ENCODE measurements around the gene NAA35.
"Not testable (repeated sequence)": the region's sequence is repeated elsewhere in the genome, so short reads cannot be mapped to it uniquely, and the experiment has no call there.

NAA35 gene

DNA sequence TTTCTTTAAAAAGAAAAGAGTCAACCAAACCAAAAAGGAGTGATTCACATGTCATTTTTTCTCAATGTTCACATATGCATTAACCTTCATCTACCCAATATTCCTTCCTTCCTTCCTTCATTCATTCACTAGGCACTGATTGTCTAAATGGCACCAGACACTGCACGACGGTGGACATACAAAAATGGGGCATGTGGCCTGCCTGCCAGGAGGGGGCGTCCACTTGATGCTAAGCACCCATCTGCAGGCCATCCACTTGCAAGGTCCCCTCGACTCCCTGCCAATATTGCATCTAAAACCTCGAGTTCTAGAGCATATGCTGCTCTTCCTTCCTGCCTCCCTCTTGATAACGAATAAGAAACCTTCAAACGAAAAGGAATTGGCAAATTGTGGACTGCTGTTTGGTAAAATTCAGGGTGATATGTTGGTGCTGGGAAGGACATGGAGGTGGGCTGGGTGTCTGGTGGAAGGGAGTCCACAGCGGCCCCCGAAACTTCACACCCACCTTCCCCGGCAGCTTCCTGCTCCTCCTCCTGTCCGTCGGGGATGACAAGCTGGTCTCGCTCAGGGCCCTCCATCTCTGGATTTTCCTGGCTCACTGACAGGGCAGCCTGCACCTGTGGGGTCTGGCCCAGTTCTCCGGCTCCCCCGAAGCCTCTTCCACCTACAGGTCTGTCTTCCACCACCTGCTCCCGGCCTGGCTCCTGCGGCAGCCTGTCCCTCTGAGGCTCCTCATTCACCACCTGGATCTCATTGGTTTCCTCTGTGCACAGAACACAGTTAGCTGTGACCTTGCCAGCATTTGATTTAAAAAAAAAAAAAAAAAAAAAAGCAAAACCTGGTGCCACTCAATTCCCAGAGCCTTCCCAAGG is 94.2 kb downstream of the NAA35 start:
- DNase-seq (ENCODE audit: low read depth in 2 of 2): no peak

DNA sequence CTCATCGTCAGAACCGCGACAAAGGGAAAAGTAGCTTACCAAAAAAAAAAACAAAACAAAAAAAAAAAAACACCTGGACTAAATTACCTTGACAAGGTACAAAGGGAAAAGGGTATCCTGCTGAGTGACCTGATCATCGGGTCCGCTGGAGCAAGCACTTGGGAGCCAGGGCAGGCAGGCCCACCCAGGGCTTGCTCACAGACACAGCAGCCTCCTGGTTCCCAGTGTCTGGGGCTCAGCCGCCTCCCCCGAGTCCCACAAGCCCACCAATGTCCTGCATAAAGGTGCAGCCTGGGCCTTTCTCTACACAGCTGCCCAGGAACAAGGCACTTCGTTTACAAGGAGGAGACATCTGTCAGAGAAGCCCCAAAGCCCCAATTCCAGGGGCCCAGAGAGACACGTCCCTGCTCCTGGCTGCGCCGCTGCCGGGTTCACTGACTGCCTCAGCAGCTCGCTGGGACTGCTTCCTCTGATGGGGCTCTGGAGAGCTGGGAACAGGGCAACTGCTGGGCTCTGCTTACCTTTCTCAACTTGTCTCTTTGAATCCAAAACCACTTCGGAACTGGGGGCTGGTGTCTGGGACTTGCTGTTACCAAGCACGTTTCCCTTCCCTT is 95.0 kb downstream of the NAA35 start:
- DNase-seq (ENCODE audit: low read depth in 2 of 2): no peak

DNA sequence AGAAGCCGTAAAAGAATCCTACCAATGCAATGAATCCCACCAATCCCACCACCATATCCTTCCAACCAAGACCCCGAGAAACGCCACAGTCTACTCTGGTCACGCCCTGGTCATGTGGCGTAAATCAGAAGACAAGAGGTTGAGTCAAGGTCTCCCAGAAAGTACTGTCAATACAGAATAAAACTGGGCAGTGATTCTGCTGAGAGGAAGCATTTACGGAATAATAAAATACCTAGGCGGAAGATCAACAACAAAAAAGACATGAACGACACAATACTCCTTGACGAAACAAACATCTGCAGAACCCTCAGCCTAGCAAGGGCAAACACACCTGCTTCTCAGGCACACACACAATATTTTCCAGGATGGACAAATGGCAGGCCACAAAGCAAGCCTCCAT is 95.6 kb downstream of the NAA35 start:
- DNase-seq (ENCODE audit: low read depth in 2 of 2): no peak

DNA sequence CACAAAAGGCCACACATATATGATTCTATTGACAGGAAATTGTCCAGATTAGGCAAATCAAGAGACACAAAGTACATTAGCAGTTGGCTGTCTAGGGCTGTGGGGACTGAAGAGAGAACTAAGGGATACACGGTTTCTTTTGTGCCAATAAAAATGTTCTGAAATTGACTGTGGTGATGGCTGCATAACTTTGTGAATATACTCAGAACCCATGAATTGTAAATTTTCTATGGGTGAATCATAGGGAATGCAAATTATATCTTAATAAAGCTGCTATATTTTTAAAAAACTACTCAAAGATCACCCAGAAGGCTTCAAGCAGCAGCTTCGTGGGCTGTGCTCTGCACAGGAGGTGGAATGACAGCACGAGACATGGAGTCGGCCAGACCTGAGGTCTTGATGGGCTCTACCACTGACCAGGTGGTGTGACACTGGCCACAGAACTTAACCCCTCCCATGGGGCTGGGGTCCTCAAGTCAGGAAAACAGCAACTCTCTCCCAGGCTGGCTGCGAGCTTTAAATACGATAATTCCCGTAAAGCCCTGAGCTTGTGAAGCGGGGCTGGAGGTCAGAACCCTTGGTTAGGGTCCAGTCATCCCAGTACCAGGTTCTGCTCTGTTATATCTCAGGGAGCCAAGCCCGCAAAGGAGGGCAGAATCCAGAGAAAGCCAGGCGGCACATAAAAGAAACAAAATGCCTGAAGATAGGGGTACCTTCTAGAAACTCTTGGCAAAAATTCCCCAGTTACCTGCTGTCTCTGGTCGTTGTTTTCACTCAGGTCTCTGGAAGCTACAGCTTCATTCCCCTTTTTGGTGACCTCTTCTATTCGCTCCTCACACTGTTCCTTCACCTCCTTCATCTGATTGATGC is 99.3 kb downstream of the NAA35 start:
- DNase-seq (ENCODE audit: low read depth in 2 of 2): no peak

DNA sequence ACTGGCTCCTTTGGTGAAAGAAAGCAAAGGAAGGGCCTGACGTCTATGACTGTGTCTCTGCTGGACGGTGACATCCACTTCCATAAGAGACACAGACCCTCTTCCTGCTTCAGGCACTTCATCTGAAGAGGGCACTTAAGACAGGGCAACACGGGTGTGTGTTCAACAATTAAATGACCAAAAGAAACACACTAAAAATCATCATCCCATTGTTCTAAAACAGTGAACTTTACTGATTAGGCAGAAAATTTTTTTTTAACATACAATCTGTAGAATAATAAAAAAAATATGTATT is 99.9 kb downstream of the NAA35 start:
- DNase-seq (ENCODE audit: low read depth in 2 of 2): no peak

DNA sequence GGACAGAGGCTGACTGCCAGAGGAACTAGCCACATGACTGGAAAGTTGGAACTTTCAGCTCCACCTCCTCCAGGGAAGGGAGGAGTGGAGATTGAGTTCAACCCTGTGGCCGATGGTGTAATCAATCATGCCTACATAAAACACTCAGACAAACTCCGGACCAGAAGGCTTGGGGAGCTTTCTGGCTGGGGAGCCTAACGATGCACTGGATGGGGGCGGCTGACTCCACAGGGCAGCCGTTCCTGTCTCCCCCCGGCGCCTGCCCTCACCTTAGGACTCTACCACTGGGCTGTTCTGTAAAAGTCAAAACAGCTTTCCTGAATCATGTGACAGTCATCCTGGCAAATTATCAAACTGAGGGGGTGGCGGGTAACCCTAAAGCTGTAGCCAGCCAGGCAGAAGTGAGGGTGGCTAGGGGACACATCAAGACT is 100.4 kb downstream of the NAA35 start:
- DNase-seq (ENCODE audit: low read depth in 2 of 2): no peak

DNA sequence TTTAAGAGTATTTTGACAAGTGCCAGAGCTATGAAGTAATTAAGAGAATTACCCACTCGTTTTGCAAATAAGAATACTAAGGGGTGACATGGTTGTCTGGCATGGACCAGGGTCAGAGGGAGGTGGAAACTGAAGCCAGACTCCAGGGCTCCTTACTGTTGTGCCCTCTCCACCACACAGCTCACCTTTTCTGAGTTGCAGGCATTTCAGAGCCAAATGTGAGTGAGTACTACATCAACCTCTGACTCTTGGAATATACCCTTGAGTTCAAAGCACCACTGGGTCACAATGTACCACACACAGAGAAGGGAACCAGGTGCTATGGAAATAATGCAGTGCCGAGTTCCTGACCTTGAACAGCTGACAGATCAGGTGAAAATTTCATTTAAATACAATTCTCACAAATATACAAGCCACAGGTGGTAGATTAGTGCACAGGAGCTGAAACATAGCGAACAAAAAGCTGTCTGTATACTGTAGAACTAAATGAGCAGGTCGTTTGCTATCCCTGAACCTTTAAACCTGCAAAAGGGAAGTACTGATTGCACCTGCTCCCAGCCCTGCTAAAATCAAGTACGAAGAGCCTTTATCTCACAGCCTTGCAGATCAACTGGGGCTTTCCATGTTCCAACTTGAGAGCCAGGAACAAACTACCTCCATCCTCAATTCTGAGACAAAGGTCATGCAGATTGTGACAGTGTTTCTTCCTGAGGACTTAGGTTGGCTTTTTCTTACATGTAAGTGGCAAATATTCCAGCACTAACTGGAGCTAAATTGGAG is 101.4 kb downstream of the NAA35 start:
- no peak for DNase-seq (ENCODE audit: low read depth in 2 of 2)

DNA sequence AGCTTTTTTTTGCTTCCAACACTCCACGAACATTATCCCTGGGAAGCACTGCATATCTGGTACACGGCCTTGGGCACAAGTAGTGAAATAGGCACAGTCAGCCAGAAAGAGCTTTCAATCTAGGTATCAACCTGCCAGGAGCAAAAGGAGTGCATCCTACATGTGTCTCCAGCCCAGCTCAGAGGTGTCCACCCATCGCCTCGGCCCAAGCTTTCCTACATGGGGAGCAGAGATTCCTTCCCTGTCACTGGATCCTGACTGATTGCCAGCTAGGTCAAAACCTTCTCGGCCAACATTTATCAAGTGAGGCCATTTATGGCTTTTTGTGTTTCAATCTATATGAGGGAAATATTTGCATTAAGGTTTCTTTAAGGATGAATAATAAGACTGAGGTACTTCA is 102.6 kb downstream of the NAA35 start:
- DNase-seq (ENCODE audit: low read depth in 2 of 2): no peak

DNA sequence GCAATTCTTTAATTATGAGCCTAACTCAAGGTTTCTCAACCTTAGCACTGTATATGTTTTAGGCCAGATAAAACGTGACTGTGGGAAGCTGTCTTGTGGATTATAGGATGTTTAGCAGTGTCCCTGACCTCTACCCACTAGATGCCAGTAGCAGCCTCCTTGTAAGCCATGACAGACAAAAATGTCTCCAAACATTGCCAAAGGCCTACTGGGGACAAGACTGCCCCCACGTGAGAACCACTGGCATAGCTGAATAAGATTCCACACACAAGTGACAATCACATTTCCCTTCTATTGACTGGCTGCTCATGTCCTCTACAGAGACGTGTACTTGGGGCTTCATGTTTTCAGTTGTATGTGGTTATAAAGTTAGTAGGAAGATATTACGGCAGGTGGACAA is 103.1 kb downstream of the NAA35 start:
- no peak for DNase-seq (ENCODE audit: low read depth in 2 of 2)

DNA sequence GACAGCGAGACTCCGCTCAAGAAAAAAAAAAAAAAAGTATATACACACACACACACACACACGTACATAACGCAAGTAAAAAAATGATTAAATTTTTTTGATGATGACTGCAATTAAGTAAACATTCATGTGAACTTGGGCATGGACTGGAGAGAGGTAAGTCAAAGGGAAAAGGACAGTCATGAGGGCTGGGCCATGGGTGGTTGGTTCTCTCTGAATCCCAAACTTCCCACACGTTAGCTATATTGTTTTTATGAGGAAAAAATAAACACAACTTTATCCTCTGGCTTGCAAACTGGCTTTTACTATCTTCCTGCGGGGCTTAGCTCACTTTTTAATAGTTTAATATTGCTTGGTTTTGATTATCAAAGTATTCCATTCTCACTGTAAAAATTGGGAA is 104.7 kb downstream of the NAA35 start:
- DNase-seq (ENCODE audit: low read depth in 2 of 2): no peak

DNA sequence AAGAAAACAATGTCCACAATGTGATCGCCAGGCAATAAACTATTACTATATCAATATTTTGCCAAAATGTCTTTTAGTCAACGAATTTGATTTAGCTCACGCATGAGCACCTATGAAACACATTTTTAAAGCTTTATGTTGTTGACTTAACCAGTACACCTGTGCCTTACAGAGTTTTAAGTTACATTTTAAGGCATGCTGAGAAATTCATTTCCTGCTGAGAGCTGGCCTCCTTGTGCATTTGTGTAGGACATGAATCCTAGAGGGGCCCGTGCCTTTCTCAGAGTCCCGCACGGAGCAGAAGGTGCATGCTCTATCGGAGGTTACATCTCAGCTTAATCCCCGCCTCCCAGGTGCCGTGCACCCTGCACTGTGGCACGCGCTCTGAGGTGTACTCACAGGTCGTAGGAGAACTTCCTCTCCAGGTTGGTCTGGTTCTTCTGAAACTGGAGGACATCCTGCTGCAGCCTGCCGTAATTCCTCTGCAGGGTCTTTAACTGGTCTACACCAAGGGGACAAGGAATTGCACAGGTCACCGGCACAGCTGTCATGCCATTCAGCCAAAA is 105.2 kb downstream of the NAA35 start:
- DNase-seq (ENCODE audit: low read depth in 2 of 2): no peak

DNA sequence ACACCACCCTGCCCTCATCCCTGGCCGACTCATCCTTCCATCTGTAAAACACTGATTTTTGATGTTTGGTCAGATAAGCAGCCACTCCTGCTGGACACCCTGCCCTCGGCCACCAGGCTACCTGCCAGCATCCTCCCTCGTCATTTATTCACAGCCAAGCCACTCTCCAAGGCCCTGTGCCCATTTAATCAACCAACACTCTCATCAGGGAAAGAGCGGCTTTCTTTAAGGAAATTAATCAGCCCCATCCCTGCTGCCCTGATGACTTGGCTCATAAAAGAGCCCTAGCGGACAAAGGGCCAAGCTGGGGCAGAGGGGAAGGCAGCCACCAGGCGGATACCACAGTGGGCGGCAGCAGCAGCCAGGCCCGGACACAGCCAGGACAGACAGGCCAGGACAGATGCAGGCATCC is 106.0 kb downstream of the NAA35 start:
- no peak for DNase-seq (ENCODE audit: low read depth in 2 of 2)

DNA sequence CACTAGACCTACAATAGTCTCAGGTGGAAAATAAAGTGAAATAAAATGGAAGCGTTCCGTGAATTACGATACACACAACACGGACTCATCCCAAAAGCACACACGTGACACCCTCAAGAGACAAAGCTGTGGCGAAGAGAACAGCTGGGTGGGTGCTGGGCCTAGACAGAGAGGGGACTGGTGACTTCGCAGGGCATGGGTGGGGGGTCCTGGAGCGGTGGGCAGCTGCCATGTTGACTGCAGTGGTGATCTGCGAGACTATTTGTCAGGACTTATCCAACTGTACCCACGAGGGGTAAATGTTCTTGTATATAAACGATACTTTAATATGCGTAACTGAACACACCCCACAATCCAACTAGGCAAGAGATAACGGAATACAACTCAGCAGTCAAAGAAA is 106.4 kb downstream of the NAA35 start:
- DNase-seq (ENCODE audit: low read depth in 2 of 2): no peak

DNA sequence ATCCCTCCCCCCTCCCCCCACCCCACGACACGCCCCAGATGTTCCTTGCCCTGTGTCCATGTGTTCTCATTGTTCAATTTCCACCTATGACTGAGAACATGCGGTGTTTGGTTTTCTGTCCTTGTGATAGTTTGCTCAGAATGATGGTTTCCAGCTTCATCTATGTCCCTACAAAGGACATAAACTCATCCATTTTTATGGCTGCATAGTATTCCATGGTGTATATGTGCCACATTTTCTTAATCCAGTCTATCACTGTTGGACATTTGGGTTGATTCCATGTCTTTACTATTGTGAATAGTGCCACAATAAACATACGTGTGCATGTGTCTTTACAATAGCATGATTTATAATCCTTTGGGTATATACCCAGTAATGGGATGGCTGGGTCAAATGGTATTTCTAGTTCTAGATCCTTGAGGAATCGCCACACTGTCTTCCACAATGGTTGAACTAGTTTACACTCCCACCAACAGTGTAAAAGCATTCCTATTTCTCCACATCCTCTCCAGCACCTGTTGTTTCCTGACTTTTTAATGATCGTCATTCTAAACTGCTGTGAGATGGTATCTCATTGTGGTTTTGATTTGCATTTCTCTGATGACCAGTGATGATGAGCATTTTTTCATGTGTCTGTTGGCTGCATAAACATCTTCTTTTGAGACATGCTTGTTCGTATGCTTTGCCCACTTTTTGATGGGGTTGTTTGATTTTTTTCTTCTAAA is 107.2 kb downstream of the NAA35 start:
- DNase-seq (ENCODE audit: low read depth in 2 of 2): not testable (repeated sequence)

DNA sequence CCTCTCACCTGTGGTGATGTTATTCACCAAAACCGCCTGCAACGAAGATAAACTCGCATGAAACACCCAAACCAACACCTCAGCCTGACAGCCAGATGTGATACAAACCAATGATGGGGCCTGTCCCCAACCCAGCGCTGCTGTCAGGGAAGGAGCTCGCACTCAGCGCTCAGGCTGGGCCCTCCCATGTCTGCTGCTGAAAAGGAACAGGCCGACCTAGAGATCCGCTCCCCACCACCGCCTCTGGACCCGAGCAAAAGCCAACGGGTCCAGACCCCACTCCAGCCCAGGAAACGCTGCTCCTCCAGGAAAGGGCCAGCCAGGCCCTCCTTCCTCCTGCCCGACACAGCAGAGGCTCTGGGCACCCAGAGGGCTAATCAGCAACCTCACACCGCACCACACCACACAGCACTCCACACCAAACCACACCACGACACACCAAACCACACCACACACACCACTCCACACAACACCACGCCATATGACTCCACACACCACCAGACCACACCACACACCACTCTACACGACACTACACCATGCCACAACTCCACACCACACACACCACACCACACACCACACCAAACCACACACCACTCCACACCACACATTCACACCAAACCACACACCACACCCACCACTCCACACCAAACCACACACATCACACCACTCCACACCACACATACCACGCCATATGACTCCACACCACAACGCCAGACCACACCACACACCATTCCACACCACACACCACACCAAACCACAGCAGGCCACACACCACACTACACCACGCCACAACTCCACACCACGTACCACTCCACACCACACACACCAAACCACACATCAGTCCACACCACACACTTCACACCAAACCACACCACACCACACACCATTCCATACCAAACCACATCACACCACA is 111.9 kb downstream of the NAA35 start:
- no peak for DNase-seq (ENCODE audit: low read depth in 2 of 2)

DNA sequence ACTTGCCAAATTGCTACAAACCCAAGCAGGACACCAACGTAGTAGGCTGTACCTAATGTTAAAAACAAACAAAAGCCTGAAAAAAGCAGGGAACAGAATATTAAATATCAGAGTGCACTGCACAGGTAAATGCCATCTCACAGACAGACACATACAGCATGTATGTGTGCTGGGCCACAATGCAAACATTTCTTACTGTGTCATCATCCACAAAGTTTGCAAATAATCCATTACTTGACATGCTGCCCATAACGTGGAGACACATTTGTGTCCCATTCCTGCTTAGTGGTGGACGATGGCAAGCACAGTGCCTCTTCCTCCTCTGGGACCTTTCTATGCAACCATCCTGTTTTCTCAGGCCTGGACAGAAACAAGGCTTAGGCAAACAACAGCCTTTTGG is 113.7 kb downstream of the NAA35 start:
- no peak for DNase-seq (ENCODE audit: low read depth in 2 of 2)

DNA sequence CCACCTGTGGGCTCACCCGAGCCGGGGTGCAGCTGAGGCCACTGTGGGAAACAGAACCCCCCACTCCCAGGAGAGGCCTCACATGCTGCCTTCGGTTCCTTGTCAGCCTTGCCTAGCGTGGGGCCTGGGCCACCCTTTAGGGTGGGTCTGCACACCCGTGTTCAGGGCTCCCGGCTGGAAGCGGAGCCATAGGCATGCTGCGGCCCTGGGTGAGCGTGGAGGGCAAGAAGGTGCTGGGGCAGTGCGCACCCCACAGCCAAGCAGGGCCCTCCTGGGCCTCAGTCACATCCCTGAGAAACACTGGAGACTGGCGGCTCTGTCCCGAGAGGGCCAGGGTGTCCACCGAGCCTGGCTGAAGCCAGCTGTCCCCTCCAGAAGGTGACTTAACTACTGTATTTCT is 116.5 kb downstream of the NAA35 start:
- no peak for DNase-seq (ENCODE audit: low read depth in 2 of 2)

DNA sequence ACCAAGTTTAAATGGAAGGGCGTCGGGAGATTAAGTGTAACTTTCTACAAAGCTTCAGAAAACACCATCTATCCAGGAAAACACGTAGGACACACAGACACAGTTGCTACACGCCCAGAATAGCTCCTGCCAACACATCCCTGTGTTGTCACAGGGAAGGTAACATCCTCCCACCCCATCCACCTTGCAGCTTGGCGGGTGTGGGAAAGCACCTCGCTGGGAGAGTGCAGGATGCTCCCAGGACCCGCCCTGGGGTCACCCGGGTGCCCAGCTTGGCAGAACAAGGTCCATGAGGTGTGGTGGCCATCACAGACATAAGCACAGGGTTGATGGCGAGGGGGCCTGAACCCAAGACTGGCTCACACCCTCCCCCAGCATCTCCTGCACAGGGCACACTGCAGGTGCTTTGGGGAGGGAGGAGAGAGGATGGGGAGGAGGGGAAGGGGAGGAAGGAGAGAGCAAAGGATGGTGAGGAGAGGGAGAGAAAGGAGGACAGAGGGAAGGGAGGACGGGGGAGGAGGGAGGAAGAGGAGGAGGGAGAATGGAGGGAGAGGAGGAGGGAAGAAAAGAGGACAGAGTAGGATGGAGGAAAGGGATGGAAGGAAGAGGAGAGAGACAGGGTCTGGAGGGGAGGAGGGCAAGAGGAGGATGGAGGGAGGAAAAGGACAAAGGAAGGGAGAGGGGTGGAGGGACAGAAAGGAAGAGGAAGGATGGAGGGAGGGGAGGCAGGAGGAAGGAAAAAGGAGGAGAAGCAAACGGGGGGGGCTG is 121.2 kb downstream of the NAA35 start:
- DNase-seq (ENCODE audit: low read depth in 2 of 2): no peak
